ENCODE results near the gene DNAJC5. TPM values are rescaled to one million over a fixed set of nuclear protein-coding genes. Genes with fewer than 3 reads are reported as not detected.

Gene DNAJC5
- total and polyA plus RNA-seq, 9 of the 15 experiments (the other 6 are each of a cell fraction or from before 2014, with no cell fraction given), result 0.95 to 42.8 (median 23.4) TPM

- no peak for TF ChIP-seq ZNF740 (CRISPR knock-in tag; IDR thresholded peaks at IDR 0.05)
- TF ChIP-seq ZNF740 (tag; IDR thresholded peaks at IDR 0.05), result no peak
- TF ChIP-seq ZNF239 (CRISPR knock-in tag; IDR thresholded peaks at IDR 0.05), result no peak
- TF ChIP-seq ADNP (tag; IDR thresholded peaks at IDR 0.05), result no peak
- peak; percentile 36; the same call in 1 of the 2 replicates for TF ChIP-seq SOX6 (IDR thresholded peaks at IDR 0.05)
- TF ChIP-seq TBL1XR1 (IDR thresholded peaks at IDR 0.05; ENCODE audit: low read length in 2 of 2), result no peak
- TF ChIP-seq ARID3B (CRISPR knock-in tag; IDR thresholded peaks at IDR 0.05; ENCODE audit: borderline replicate concordance), result no peak
- peak; percentile 84 for TF ChIP-seq TFAP4 (CRISPR knock-in tag; IDR thresholded peaks at IDR 0.05; ENCODE audit: borderline replicate concordance)
- peak; percentile 33; the same call in 1 of the 2 replicates for TF ChIP-seq EGR1 (conservative IDR thresholded peaks at IDR 0.05)
- TF ChIP-seq MTA1 (IDR thresholded peaks at IDR 0.05; ENCODE audit: borderline replicate concordance), result no peak
- 0 out of 2 replicates have a peak, but pooled peaks have one; percentile 38 for TF ChIP-seq JUND (IDR thresholded peaks at IDR 0.05; ENCODE audit: borderline replicate concordance, low read depth, low read length)
- TF ChIP-seq JUND (tag; IDR thresholded peaks at IDR 0.05; ENCODE audit: borderline replicate concordance, low read depth, low read length), result no peak; the same call in 2 of the 3 replicates
- no peak for TF ChIP-seq ATF2 (CRISPR knock-in tag; IDR thresholded peaks at IDR 0.05)
- no peak for TF ChIP-seq POLR2B (IDR thresholded peaks at IDR 0.05; ENCODE audit: low read depth, partially characterized antibody)
- TF ChIP-seq CBFB (CRISPR knock-in tag; IDR thresholded peaks at IDR 0.05), result no peak
- TF ChIP-seq ZSCAN29 (IDR thresholded peaks at IDR 0.05), result no peak
- no peak for TF ChIP-seq FOXP1 (CRISPR knock-in tag; IDR thresholded peaks at IDR 0.05)
- no peak for TF ChIP-seq ZNF589 (CRISPR knock-in tag; IDR thresholded peaks at IDR 0.05; ENCODE audit: low read depth)
- TF ChIP-seq DNMT1 (IDR thresholded peaks at IDR 0.05), result no peak
- peak; percentile 47; the same call in 1 of the 2 replicates for TF ChIP-seq KLF1 (tag; IDR thresholded peaks at IDR 0.05)
- TF ChIP-seq MED1 (CRISPR knock-in tag; IDR thresholded peaks at IDR 0.05; ENCODE audit: borderline replicate concordance), result no peak
- no peak for TF ChIP-seq CHD1 (IDR thresholded peaks at IDR 0.05; ENCODE audit: low read length)
Observed at GRCh38 chr20:63973636-63974401, 78.9 kb downstream of the DNAJC5 start (continued).
